Left ventricle myocardium inferior (tissue), 1 donor: Measurements from ENCODE around the gene PHF12. TPM values are rescaled to one million over a fixed set of nuclear protein-coding genes. Genes with fewer than 3 reads are reported as not detected.

ENCODE experiments used
- DNase-seq: peaks from one replicate; pipeline ENCODE4 v3.0.0-alpha.2; 2020
- H3K27ac ChIP-seq: fragments of 200-600 bp; replicated peaks from 2 replicates; pipeline ENCODE4 v1.8.0; 2021
- H3K27me3 ChIP-seq: fragments of 200-600 bp; 2 replicates; pipeline ENCODE4 v1.8.0; 2021; ENCODE audit warnings: low read depth
- H3K36me3 ChIP-seq: fragments of 200-600 bp; 2 replicates; pipeline ENCODE4 v1.8.0; 2021
- H3K4me1 ChIP-seq: fragments of 200-600 bp; 2 replicates; pipeline ENCODE4 v1.8.0; 2021
- H3K4me3 ChIP-seq: fragments of 200-600 bp; 2 replicates; pipeline ENCODE4 v1.8.0; 2021; ENCODE audit warnings: mild to moderate bottlenecking, moderate library complexity
- H3K9me3 ChIP-seq: fragments of 200-600 bp; replicated peaks from 2 replicates; pipeline ENCODE4 v1.8.0; 2021
- CTCF ChIP-seq: fragments of 200-600 bp; IDR thresholded peaks from 2 replicates; pipeline ENCODE4 v1.8.0; 2021; ENCODE audit warnings: antibody characterized with exemption, mild to moderate bottlenecking, borderline replicate concordance
- intact Hi-C: fragments of 100-400 bp; cut with micrococcal nuclease; formaldehyde crosslinking; loops from one replicate; pipeline ENCODE4 v1.11.0; 2022
- total RNA-seq: library from RNA; stranded (reverse); fragmentation: NEBNext Ultra II Directional; extraction: Animal tissue kit (Norgen Biotek cat#: 25700); gene quantifications from one replicate; pipeline ENCODE4 v1.2.1, GENCODE V29; 2021
- donor health status: DM: no; HTN: yes; CAD: no; lungs with severe emphysema.

PHF12 gene
- total RNA-seq, 1 donor from 2014 or later = 17.2 TPM

GRCh38 chr17:28944862-28945741 lies 6.2 kb downstream of the PHF12 start:
- intact Hi-C loops = no loop called here
- no peak for TF ChIP-seq CTCF
- peak overlapping the region; percentile 100 for H3K27ac ChIP-seq
- no peak overlapping the region for H3K4me3 ChIP-seq
- no peak for DNase-seq
- no peaks in the 10 kb centered on the region for H3K36me3 ChIP-seq
- H3K9me3 ChIP-seq = no peaks in the 10 kb centered on the region
- no peaks in the 10 kb centered on the region for H3K27me3 ChIP-seq
- peaks cover 93% of the 10 kb centered on the region for H3K4me1 ChIP-seq

- Histone ChIP-seq H3K9me3 (no peaks in the 10 kb centered on the region), H3K27me3 (no peaks in the 10 kb centered on the region), H3K4me1 (peaks cover 93% of the 10 kb centered on the region), H3K36me3 (no peaks in the 10 kb centered on the region), H3K4me3 (no peak overlapping the region), H3K27ac (no peak overlapping the region)
- intact Hi-C loops = no loop called here
- TF ChIP-seq CTCF = no peak
- no peak for DNase-seq
These were observed 7.0 kb downstream of the PHF12 start for GRCh38 chr17:28944343-28944742.

- no peak for DNase-seq
- no peak overlapping the region for H3K4me3 ChIP-seq
- H3K36me3 ChIP-seq = no peaks in the 10 kb centered on the region
- H3K9me3 ChIP-seq = no peaks in the 10 kb centered on the region
- peaks cover 95% of the 10 kb centered on the region for H3K4me1 ChIP-seq
- no peak for TF ChIP-seq CTCF
- intact Hi-C loops = no loop called here
- no peaks in the 10 kb centered on the region for H3K27me3 ChIP-seq
- no peak overlapping the region for H3K27ac ChIP-seq
These were observed 8.4 kb downstream of the PHF12 start for GRCh38 chr17:28942925-28943324.

- DNase-seq = no peak
- H3K9me3 ChIP-seq = no peaks in the 10 kb centered on the region
- no peaks in the 10 kb centered on the region for H3K27me3 ChIP-seq
- no peak overlapping the region for H3K4me3 ChIP-seq
- intact Hi-C loops = no loop called here
- TF ChIP-seq CTCF = no peak
- H3K36me3 ChIP-seq = no peaks in the 10 kb centered on the region
- H3K27ac ChIP-seq = peak overlapping the region; percentile 67
- peaks cover 95% of the 10 kb centered on the region for H3K4me1 ChIP-seq
These were observed 10.1 kb downstream of the PHF12 start for GRCh38 chr17:28941251-28941650.

GRCh38 chr17:28940675-28941074 lies 10.6 kb downstream of the PHF12 start:
- peak; percentile 42 for DNase-seq
- H3K9me3 ChIP-seq = no peaks in the 10 kb centered on the region
- no peaks in the 10 kb centered on the region for H3K27me3 ChIP-seq
- H3K27ac ChIP-seq = peak overlapping the region; percentile 67
- TF ChIP-seq CTCF = no peak
- intact Hi-C loops = no loop called here
- no peaks in the 10 kb centered on the region for H3K36me3 ChIP-seq
- peaks cover 95% of the 10 kb centered on the region for H3K4me1 ChIP-seq
- H3K4me3 ChIP-seq = no peak overlapping the region
